CD4-positive, alpha-beta T cell (primary cell): ENCODE data around the gene RAD51. TPM values are rescaled to one million over a fixed set of nuclear protein-coding genes. Genes with fewer than 3 reads are reported as not detected.

Experiments used
- ATAC-seq: fragments of 200-7000 bp; cut with Tn5 transposase; one replicate; pipeline ENCODE4 v1.10.0; 2022; ENCODE audit warnings: mild to moderate bottlenecking; ENCODE audit not compliant: poor library complexity
- CTCF ChIA-PET: fragments of 350-600 bp; sonication (Branson Sonifier 250); formaldehyde crosslinking; loops from one replicate; lab custom pipeline; 2021; ENCODE audit warnings: antibody characterized with exemption, inconsistent platforms; lab: Charles Lee
- POLR2A ChIA-PET: fragments of 350-600 bp; sonication (Branson Sonifier 250); formaldehyde crosslinking; loops from one replicate; lab custom pipeline; 2021; ENCODE audit warnings: antibody characterized with exemption, inconsistent platforms; lab: Charles Lee
- DNase-seq, 14 experiments: peaks; one replicate each; pipeline ENCODE4 v3.0.0-alpha.2; 2013 to 2020; ENCODE audit warnings: mixed read lengths in 2 of 14
- H3K27ac ChIP-seq, 2 donors: one replicate each; pipeline versions ENCODE4 v1.5.1 to v1.7.0; 2013; ENCODE audit warnings: low read length in 2 of 2, low read depth in 1 of 2, mild to moderate bottlenecking in 1 of 2
- H3K27me3 ChIP-seq, 2 experiments: 1 replicate in 1 of 2; 2 replicates in 1 of 2; pipeline versions ENCODE4 v1.6.1 to v1.7.0; 2013; ENCODE audit warnings: low read length in 2 of 2, control low read depth in 1 of 2, mild to moderate bottlenecking in 1 of 2, moderate library complexity in 1 of 2; ENCODE audit not compliant: insufficient read depth in 2 of 2, control insufficient read depth in 1 of 2
- H3K36me3 ChIP-seq: one replicate; pipeline ENCODE4 v1.6.1; 2013; ENCODE audit warnings: low read length, control low read depth; ENCODE audit not compliant: insufficient read depth
- H3K4me1 ChIP-seq: one replicate; pipeline ENCODE4 v1.6.1; 2013; ENCODE audit warnings: low read length, control low read depth; ENCODE audit not compliant: insufficient read depth
- H3K4me3 ChIP-seq: one replicate; pipeline ENCODE4 v1.5.1; 2013; ENCODE audit warnings: mild to moderate bottlenecking, low read length, moderate library complexity
- H3K9me3 ChIP-seq, 2 experiments: 1 replicate in 1 of 2; 2 replicates in 1 of 2; pipeline versions ENCODE4 v1.6.1 to v1.7.0; 2013; ENCODE audit warnings: low read length in 2 of 2, mild to moderate bottlenecking in 2 of 2, control low read depth in 1 of 2, moderate library complexity in 1 of 2; ENCODE audit not compliant: control insufficient read depth in 1 of 2, insufficient read depth in 1 of 2
- H3K27ac Mint-ChIP-seq: one replicate; pipeline ENCODE4 v1.8.0; 2020; ENCODE audit warnings: mixed read lengths
- H3K27me3 Mint-ChIP-seq: one replicate; pipeline ENCODE4 v1.8.0; 2021; ENCODE audit warnings: mixed read lengths
- H3K36me3 Mint-ChIP-seq: one replicate; pipeline ENCODE4 v1.8.0; 2021; ENCODE audit warnings: low read depth, mixed read lengths
- H3K4me1 Mint-ChIP-seq: one replicate; pipeline ENCODE4 v1.8.0; 2021; ENCODE audit warnings: low read depth, mixed read lengths
- H3K4me3 Mint-ChIP-seq: one replicate; pipeline ENCODE4 v1.8.0; 2020; ENCODE audit warnings: mild to moderate bottlenecking, mixed read lengths
- H3K9me3 Mint-ChIP-seq: one replicate; pipeline ENCODE4 v1.8.0; 2020; ENCODE audit warnings: mixed read lengths
- CTCF ChIP-seq: fragments of 200-600 bp; IDR thresholded peaks from one replicate; pipeline ENCODE4 v1.8.0; 2022; ENCODE audit warnings: antibody characterized with exemption, mild to moderate bottlenecking
- intact Hi-C, 2 experiments: fragments of 100-400 bp; cut with DNase I in 1 of 2; cut with micrococcal nuclease in 1 of 2; formaldehyde crosslinking; loops; one replicate each; pipeline versions ENCODE4 v1.15.1 to v1.9.0; 2023 to 2025; cut with DNase I, micrococcal nuclease
- total RNA-seq, 174 experiments: library from RNA in 2 of 174; stranded (reverse) in 2 of 174; gene quantifications; one replicate each; pipeline ENCODE4 v1.2.3 and lab custom pipeline; 2021 to 2026

The RAD51 gene
- total RNA-seq, 2 experiments from 2014 or later: 0.64 to 1.5 TPM

GRCh38 chr15:40722934-40723333, 28.0 kb downstream of the RAD51 start:
- DNase-seq: no peak
- no peaks in the 10 kb centered on the region for H3K9me3 ChIP-seq
- Mint-ChIP-seq H3K4me1 (no peaks in the 10 kb centered on the region), H3K4me3 (no peak overlapping the region), H3K27me3 (no peaks in the 10 kb centered on the region), H3K27ac (no peak overlapping the region), H3K36me3 (no peaks in the 10 kb centered on the region), H3K9me3 (no peaks in the 10 kb centered on the region)
- TF ChIP-seq CTCF: no peak
- H3K27ac ChIP-seq: no peak overlapping the region
- no peaks in the 10 kb centered on the region for H3K27me3 ChIP-seq
- intact Hi-C loops: no loop called here
- no peak for ATAC-seq
- H3K4me3 ChIP-seq: no peak overlapping the region
- POLR2A ChIA-PET: interaction anchor here (1.4 kb wide), 1 partner anchor 29 kb away, joined by 3 read pairs; no protein-coding TSS in a partner anchor
- no peaks in the 10 kb centered on the region for H3K4me1 ChIP-seq
- CTCF ChIA-PET: no interaction called here
- no peaks in the 10 kb centered on the region for H3K36me3 ChIP-seq

- no peaks in the 10 kb centered on the region for H3K9me3 Mint-ChIP-seq
- H3K36me3 Mint-ChIP-seq: no peaks in the 10 kb centered on the region
- no peaks in the 10 kb centered on the region for H3K4me1 Mint-ChIP-seq
- H3K36me3 ChIP-seq: no peaks in the 10 kb centered on the region
- ChIA-PET POLR2A (no interaction called here), CTCF (interaction anchor here (0.6 kb wide), 1 partner anchor 80 kb away, joined by 3 read pairs; no protein-coding TSS in a partner anchor)
- H3K4me3 Mint-ChIP-seq: no peak overlapping the region
- intact Hi-C loops: no loop called here
- no peak overlapping the region for H3K27ac ChIP-seq
- H3K27me3 ChIP-seq: no peaks in the 10 kb centered on the region
- DNase-seq (no peak), ATAC-seq (no peak)
- H3K4me3 ChIP-seq: no peak overlapping the region
- H3K27me3 Mint-ChIP-seq: no peaks in the 10 kb centered on the region
- H3K4me1 ChIP-seq: no peaks in the 10 kb centered on the region
- TF ChIP-seq CTCF: no peak
- no peaks in the 10 kb centered on the region for H3K9me3 ChIP-seq
- H3K27ac Mint-ChIP-seq: no peak overlapping the region
Measured at GRCh38 chr15:40723919-40724318, 28.9 kb downstream of the RAD51 start.

- Mint-ChIP-seq H3K4me1 (no peaks in the 10 kb centered on the region), H3K36me3 (peaks cover 46% of the 10 kb centered on the region), H3K4me3 (no peak overlapping the region), H3K27ac (no peak overlapping the region), H3K27me3 (no peaks in the 10 kb centered on the region), H3K9me3 (no peaks in the 10 kb centered on the region)
- no peaks in the 10 kb centered on the region for H3K9me3 ChIP-seq
- ChIA-PET CTCF (no interaction called here), POLR2A (interaction anchor here (1.4 kb wide), 1 partner anchor 36 kb away, joined by 3 read pairs; the partner anchor contains the start of gene RAD51)
- no peak for TF ChIP-seq CTCF
- no peak for ATAC-seq
- H3K27ac ChIP-seq: no peak overlapping the region
- intact Hi-C loops: no loop called here
- no peak for DNase-seq
- no peak overlapping the region for H3K4me3 ChIP-seq
- H3K36me3 ChIP-seq: peaks cover 24% of the 10 kb centered on the region
- no peaks in the 10 kb centered on the region for H3K27me3 ChIP-seq
- no peaks in the 10 kb centered on the region for H3K4me1 ChIP-seq
Measured at GRCh38 chr15:40731034-40731433, 36.1 kb downstream of the RAD51 start.
